Measurements from ENCODE around the gene MYO5A.
"Not testable (repeated sequence)": the region's sequence is repeated elsewhere in the genome, so short reads cannot be mapped to it uniquely, and the experiment has no call there.

Gene MYO5A

DNA sequence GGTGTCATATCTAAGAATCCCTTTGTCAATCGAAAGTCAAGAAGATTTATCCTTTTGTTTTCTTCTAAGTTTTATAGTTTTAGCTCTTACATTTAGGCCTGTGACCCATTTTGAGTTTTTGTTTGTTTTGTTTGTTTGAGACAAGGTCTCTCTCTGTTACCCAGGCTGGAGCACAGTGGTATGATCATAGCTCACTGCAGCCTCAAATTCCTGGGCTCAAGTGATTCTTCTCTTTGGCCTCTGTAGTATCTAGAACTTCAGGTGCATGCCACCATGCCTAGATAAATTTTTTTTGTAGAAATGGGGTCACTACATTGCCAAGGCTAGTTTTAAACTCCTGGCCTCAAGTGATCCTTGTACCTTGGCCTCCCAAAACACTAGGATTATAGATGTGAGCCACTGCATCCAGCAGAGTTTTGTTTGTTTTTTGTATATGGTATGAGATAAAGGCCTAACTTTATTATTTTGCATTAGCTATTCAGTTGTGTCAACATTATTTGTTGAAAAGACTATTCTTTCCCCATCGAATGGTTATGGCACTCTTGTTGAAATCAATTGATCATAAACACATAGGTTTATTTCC, 227.3 kb downstream of the MYO5A start:
- no peak for FAIRE-seq

GRCh38 chr15:52295421-52296001, 233.2 kb downstream of the MYO5A start, which contains the start of gene MYO5C:
Gene MYO5C, minus strand, starts transcription at chr15:52295804. Its CDS starts 168 bp downstream, at chr15:52295636.
- DNase-seq (ENCODE audit: insufficient read length, low spot score) (no peak), FAIRE-seq (no peak)

More for the DNA sequence above, 227.3 kb downstream of the MYO5A start:
- no peak for DNase-seq (ENCODE audit: insufficient read length, low spot score)

GRCh38 chr15:52294881-52295420, 233.7 kb downstream of the MYO5A start:
- FAIRE-seq (no peak), DNase-seq (ENCODE audit: insufficient read length, low spot score) (no peak)

DNA sequence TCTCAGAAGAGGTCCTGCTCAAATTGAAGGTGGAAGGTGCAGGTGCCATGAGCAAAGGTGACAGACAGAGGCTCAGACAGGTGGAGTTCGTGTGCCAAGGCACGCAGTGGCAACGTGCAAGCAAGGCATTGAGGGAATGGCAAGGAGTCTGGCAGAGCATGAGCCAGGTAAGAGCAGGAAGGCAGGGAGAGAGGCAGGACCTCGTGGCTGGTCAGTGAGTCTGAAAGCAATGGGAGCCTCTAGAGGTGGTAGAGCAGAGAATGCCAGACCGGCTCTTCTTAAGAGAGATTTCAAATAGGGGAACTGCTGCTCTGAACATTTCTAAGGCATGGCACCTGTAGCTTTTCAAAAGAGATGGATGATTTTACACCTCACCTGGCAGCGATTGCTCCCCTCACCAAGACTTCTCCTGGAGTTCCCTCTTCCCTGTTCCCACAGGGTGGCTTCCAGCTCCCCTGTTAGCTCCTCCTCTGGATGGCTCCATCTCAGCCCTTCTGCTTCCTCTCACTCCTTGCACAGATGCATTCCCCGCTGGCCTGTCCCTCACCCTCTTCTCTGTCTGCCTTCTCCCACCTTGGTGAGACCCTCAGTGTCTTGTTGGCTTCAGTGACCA, 235.8 kb downstream of the MYO5A start:
- no peak for DNase-seq (ENCODE audit: insufficient read length, low spot score)
- no peak for FAIRE-seq

- DNase-seq (ENCODE audit: insufficient read length, low spot score) (peak; percentile 62), FAIRE-seq (peak; percentile 66)
Observed at GRCh38 chr15:52291204-52291603, 237.5 kb downstream of the MYO5A start.

DNA sequence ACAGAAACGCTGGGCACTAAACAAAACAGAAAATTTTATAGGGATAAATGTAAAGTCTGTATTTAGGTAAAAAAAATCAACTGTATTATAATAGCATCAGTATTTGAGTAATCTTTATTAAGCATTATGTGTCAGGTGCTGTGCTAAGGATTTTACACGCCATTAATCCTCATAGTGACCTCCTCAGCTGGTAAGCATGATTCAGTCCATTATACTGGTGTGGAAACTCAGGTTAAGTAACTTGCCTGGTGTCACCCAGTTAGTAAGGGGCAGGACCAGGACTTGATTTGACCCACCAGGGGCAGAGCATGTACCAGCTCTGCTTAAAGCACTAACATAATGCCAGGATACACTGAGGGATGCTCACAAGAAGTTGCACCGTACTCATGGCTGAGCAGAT, 237.9 kb downstream of the MYO5A start:
- no peak for DNase-seq (ENCODE audit: insufficient read length, low spot score)
- no peak for FAIRE-seq

DNA sequence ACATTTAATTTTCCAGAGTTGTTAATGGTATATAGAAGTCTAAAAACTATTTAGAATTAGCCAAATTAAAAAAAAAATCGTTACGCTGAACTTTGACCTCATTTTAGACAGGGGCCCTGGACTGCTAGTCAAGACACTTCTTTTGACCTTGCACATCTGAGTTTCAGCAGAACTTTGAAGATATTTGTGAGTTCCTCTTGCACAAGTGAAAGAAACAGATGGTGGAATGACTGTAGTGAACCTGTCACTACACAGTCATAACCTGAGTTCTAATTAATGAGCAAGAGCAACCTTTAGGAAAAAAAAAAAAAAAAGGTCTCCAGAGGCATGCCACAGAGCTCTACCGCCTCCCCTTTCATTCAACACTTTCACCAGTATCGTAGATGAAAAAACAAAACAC, 238.4 kb downstream of the MYO5A start:
- DNase-seq (ENCODE audit: insufficient read length, low spot score), result no peak
- peak; percentile 58 for FAIRE-seq

DNA sequence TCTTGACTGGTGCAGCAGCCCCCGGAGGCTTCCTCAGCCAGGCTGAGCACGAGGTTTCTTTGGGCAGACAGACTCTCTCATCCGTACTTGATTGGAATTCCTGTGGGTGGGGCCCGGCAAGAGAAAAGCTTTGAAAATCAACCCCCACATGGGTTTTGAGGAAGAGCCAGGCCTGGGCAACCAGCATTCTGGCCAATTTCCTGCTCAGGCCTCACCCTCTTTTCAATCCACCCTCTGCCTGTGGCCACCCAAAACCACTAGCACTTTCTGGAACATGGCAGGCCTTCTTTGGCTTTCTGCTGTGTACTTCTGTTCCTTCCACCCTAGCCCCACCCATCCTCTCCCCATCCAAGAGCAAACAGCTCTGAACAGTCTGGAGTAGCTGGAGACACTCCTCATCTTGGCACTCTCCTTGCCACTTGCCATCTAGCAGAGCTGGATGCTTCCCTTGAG, 239.0 kb downstream of the MYO5A start:
- DNase-seq (ENCODE audit: insufficient read length, low spot score), result no peak
- no peak for FAIRE-seq

GRCh38 chr15:52288986-52289385, 239.7 kb downstream of the MYO5A start:
- FAIRE-seq, result no peak
- DNase-seq (ENCODE audit: insufficient read length, low spot score), result no peak

- no peak for DNase-seq (ENCODE audit: insufficient read length, low spot score)
- no peak for FAIRE-seq
Observed at GRCh38 chr15:52288051-52288942, 240.4 kb downstream of the MYO5A start.

GRCh38 chr15:52287114-52287513, 241.6 kb downstream of the MYO5A start:
- FAIRE-seq (no peak), DNase-seq (ENCODE audit: insufficient read length, low spot score) (no peak)

- not testable (repeated sequence) for FAIRE-seq; DNase-seq (ENCODE audit: insufficient read length, low spot score)
Observed at GRCh38 chr15:52285941-52286340, 242.7 kb downstream of the MYO5A start.

GRCh38 chr15:52284164-52284563, 244.5 kb downstream of the MYO5A start:
- no peak for DNase-seq (ENCODE audit: insufficient read length, low spot score)
- no peak for FAIRE-seq

DNA sequence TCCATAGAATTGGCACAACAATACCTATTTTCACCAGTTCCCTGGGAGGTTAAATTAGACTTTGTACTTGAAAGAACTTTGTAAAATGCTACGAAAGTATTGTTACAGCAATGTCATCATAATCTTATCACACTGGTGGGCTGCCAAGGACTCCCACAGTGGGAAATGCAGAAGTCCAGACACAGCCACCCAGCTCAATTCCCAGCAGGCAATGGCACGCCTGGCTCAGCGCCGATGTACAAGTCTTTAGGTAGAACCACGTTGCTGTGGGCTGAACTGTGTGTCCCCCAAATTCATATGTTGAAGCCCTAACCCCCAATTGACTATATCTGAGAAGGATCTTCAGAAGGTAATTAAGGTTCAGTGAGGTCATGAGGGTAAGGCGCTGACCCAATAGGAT, 245.4 kb downstream of the MYO5A start:
- FAIRE-seq, result no peak

GRCh38 chr15:52282418-52282817, 246.3 kb downstream of the MYO5A start:
- DNase-seq (ENCODE audit: insufficient read length, low spot score) (no peak), FAIRE-seq (no peak)

More for the DNA sequence above, 245.4 kb downstream of the MYO5A start:
- no peak for DNase-seq (ENCODE audit: insufficient read length, low spot score)

DNA sequence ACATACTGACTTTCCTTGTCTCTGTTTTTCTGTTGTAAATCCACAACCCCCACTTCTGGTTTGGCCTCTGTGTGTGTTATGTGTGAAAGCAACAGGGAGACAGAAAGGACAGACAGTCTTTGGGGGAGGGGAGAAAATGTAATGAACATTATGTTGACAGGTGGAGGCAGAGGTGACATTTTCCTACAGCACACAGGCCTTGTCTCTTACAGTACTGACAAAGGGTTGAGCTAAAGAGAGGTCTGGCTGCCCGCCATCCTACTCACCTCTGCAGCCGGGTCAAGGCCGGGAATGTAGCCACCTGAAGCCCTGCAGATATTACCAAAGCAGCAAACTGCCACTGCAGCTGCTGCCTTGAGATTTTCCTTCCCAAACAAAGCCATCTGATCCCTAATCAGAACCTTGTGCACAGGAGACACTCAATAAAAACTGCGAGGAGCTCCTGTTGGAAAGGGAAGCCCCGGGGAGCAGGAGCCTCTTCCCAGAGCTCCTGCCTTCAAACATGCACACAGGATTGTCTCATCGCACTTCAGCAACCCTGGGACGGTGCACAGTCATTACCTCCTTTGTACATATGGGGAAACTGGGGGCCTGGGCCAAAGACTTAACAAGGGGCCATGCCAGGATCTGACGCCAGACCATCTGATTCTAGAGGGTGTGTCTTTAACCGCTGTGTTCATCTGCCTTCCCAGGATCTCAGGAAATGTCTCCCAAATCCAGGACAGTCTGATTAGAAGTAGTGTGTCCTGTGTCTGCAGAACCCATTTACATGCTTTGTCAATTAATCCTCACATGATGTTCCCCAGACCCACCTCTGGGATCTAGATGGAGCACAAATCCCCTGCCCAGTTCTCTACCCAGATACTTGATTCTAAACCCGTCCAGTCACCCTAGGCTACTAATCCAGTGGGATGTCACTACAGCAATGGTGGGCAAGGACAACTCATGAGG, 247.3 kb downstream of the MYO5A start:
- DNase-seq (ENCODE audit: insufficient read length, low spot score), result no peak
- FAIRE-seq, result no peak

- no peak for FAIRE-seq
- DNase-seq (ENCODE audit: insufficient read length, low spot score), result no peak
Observed at GRCh38 chr15:52280326-52281084, 248.2 kb downstream of the MYO5A start.

DNA sequence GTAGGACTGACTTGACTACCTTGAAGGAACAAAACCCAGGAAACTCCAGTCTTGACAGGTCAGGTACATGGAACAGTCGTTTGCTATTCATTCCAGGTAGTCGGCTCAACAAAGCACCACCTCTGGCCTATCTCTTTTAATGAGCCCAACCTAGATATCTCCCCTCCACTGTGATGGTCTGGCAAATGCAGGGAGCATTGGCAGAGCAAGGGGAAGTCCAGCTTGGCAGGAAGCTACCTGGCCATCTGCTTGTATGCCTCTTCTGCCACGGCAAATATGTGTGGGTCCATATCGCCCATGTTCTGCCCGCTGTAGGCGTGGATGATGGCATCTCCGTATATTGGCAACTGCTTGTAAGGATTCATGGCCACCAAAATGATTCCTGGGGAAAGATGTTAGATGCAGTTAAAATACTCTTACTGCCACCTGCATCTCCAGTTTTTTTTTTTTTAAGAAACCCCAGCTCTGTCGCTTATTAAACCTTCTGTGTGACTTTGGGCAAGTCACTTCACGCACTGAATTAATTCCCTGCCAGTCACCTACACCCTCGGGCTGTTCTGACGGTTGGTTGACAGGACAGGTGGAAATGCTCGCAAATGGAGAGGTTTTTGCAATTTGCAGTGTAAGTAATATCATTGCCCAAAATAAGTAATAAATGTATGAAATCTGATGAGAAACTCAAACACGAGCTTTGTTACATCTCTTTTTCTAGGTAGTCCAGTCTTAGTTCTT, 249.9 kb downstream of the MYO5A start:
- FAIRE-seq (no peak), DNase-seq (ENCODE audit: insufficient read length, low spot score) (no peak)
